HG03139 (cell line): ENCODE data around the gene UPF1.

Experiments used
- ATAC-seq: cut with Tn5 transposase; IDR thresholded peaks from one replicate; pipeline ENCODE4 v1.9.1; 2021; ENCODE audit not compliant: unreplicated experiment

The UPF1 gene

GRCh38 chr19:18869781-18870530 lies 38.2 kb downstream of the UPF1 start:
- no peak for ATAC-seq

DNA sequence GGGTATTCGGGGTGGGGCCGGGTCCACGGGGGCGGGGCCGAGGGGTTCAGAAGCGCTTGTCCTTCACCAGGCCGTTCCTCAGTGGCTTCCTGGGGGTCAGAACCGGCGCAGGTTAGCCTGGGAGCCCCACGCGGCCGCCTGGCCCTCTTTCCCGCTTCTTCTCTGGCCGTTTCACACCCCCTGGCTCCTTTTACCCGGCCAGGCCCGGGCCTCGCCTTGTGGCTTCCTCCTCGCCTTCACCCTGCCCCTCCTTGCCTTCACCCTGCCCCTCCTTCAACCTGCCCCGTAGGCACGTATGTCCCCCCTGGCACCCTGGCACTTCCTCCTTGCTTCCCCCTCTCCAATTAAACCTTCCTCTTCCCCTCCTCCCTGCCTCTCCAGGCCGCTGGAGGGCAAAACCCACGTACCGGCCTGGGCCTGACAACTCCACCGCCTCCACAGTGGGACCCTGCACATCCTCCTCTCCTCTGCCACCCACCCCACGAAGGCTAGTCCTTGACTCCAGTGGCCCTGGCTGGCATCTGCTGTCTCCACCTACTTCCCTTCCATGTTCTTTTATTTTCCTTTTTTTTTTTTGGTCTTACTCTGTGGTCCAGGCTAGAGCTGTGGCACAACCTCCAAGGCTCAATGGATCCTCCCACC lies 38.9 kb downstream of the UPF1 start:
- no peak for ATAC-seq

GRCh38 chr19:18871543-18871942 lies 39.8 kb downstream of the UPF1 start:
- no peak for ATAC-seq

DNA sequence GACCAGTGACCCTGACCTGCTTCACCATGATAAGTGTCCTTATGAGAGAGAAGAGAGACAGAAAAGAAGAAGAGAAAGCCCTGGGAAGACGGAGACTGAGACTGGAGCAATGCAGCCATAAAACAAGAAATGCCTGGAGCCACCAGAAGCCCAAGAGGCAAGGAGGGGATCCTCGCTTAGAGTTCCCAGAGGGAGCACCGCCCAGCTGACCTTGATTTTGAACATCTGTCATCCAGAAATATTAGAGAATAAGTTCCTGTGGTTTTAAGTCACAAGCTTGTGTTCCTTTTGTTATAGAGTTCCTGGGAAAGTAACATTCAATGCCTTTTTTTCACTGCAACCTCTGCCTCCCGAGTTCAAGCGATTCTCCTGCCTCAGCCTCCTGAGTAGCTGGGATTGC lies 44.0 kb downstream of the UPF1 start:
- no peak for ATAC-seq

- ATAC-seq: no peak
Measured at GRCh38 chr19:18876865-18877264, 45.1 kb downstream of the UPF1 start.

GRCh38 chr19:18878058-18878797 lies 46.5 kb downstream of the UPF1 start:
- ATAC-seq: no peak

GRCh38 chr19:18878858-18879578 lies 47.3 kb downstream of the UPF1 start:
- ATAC-seq: no peak

DNA sequence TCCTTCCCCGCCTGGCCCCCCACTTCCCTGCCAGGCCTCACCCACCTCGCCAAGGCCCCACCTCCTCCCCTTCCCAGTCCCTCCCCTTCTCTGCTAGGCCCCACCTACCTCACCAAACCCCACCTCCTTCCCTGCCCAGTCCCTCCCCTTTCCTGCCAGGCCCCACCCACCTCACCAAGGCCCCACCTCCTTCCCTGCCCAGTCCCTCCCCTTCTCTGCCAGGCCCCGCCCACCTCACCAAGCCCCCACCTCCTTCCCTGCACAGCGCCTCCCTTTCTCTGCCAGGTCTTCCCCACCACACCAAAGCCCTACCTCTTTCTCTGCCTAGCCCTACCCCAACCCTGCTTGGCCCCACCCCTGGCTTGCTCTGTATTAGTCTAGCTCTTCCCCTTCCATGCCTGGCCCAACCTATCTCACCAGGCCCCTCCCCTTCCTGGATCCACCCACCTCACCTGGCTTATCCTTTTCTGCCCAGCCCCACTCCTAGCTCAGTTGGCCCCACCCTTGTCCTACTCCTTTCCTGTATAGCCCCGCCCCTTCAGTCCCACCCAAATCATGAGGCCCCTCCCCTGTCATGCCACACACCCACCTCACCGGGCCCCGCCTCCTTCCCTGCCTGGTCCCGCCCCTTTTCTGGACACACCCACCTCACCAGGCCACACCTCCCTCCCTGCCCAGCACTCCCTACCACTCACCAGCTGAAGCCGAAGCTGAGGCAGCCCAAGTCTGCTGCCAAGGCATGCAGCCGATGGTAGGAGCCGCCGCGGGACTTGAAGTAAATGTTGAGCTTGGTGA lies 48.0 kb downstream of the UPF1 start:
- no peak for ATAC-seq

DNA sequence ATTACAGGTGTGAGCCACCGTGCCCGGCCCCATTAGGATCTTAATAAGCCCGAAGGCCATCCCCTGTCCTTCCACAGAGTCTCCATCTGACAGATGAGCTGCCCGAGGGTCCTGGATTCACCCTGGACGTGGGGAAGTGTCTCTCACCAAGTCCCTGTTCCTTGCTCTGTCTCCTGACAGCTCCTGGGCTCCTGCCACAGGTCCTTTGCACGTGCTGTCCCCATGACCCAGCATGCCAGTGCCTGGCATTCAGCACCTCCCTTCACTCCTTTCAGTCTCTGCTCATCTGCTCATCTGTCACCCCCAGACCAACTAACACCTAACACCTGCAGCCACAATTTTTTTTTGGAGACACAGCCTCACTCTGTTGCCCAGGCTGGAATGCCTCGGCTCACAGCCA lies 49.7 kb downstream of the UPF1 start:
- ATAC-seq: no peak

DNA sequence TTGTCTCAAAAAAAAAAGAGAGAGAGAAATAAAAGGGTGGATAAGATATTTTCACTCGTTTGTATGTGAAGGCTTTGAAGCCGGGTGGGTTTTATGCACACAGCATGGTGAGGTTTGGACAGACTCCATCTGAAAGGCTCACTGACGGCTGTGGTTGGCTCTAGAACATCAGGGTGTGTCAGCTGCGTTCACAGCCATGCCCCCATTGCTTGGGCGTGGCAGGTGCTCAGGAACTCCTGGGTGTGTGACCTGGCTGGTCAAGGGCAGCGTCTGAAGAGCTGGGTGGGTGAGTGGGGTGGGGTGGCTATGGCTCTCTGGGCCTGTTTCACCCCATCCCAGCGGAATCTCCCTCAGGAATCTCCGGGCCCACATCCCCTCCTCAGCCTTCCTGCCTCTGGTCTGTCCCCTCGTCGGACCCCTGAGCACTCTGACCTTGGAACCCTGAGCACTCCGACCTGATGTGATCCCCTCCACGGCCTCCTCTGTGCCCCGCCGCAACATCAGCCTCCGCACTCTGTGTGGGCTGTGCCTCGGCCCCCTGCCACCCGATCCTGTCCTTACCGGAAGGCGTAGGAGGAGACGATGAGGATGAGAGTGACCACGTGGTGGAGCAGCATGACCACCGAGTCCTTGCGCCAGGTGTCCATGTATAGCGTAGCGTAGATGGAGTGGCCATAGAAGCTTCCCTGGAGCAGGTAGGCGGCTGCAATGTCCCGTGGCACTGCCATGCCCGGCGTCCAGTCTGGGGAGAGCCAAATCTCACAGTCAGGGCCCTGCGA lies 52.0 kb downstream of the UPF1 start:
- ATAC-seq: no peak

DNA sequence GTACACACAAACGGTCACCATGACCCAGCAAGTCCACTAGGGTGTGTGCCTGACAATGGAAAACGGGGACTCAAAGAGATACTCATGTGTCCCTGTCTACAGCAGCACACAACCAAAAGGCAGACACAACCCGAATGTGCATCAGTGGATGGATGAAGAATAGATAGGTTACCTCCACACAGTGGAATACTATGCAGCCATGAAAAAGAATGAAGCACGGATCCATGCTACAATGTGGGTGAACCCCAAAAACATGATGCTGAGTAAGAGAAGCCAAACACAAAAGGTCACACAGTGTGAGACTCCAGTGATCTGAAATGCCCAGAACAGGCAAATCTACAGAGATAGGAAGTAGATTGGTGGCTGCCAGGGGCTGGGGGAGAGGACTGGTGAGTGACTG lies 55.2 kb downstream of the UPF1 start:
- no peak for ATAC-seq

DNA sequence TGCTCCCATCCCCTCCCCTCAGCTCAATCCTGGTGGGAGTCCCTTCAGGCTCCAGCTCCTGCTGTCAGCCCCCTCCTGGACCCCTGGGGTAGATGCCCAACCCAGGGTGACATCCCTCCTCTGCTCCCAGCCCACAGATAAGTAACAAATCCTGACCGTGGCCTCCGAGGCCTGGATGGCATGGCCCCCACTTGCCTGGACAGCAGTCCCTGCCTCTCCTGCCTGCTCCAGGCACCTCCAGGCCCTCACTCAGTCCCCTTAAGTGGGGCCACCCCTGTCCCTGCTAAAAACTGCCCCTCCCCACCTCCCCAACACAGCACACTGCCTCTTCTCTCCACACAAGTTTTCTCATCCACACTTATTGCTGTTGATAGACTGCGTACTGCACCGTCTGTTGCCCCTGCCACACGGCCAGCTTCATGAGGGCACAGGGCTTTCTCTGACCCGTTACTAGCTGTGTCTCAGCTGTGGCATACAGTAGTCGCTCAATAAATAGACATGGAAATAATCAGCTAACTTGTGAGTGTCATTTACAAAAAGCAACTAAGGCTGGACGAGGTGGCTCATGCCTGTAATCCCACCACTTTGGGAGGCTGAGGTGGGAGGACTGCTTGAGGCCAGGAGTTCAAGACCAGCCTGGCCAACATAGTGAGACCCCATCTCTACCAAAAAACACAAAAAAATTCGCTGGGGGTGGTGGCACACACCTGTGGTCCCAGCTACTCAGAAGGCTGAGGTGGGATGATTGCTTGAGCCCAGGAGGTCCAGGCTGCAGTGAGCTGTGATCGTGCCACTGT lies 58.4 kb downstream of the UPF1 start:
- no peak for ATAC-seq

DNA sequence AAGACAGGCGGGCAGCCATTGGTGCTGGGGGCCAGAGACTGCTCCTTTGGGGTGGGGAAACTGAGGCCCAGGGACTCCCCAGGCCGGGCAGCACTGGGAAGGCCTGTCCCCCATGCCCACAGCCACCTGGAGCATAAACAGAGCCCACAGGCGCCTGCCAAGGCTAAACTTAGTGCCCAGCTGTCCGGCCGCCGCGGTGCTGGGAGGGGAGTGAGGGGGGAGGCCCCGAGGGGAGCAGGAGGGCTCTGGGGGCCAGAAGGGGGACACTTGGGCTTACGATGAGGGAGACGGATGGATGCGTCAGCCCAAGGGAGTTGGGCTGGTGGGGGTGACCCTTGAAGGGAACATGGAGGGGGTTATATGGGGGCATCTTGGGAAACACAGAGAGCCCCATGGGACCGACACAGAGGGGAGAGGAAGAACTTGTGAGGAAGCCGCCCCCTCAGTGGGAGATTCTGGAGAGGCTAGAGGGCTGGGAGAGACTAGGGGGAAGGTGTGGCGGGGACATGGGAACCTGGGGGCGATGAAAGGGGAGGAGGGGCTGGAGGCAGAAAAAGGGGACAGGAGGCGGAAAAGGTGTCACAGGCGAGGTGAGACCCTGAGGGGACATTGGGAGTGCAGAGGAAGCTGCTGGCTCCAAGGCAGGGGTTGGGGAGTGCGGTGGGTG lies 62.0 kb downstream of the UPF1 start:
- no peak for ATAC-seq

- ATAC-seq: no peak
Measured at GRCh38 chr19:18894254-18895037, 62.7 kb downstream of the UPF1 start.

DNA sequence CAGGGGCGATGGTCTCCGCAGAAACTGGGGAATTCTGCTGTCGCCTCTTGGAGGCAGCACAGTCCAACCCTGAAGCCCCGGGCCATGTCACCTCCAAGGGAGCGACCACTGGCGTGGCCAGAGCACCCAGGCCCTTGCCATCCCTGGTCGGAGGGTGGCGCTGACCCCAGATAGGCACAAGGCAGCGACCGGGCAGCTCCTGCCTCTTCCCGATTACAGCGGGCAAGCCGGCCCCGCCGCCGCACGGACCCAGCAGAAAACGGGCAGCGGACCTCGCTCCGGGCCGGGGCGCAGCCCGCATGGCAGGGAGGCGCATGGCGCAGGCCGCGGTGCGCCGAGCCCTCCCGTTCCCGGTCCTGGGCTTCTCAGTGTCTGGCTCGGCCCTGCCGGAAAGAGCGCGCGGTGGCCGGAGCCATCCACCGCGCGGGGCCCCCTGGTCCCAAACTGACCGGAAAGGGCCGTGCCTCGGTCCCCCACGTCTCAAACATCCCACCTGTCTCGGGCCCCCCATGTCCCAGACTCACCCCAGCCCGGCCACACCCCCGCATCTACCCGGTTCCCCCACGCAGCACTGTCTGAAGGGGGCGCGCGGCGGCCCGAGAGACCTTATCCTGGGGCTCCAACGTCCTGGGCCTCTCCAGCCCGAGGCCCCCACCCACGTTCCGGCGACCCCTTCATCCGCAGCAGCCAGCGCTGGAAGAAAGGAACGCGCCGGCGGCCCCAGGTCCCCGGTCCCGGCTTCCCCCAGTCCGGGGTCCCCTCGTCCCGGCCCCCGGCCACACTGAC lies 63.5 kb downstream of the UPF1 start:
- no peak for ATAC-seq

- no peak for ATAC-seq
Measured at GRCh38 chr19:18895824-18896341, 64.1 kb downstream of the UPF1 start, which contains the start of gene CERS1. Gene CERS1, minus strand, starts transcription at chr19:18896158. Its CDS starts 86 bp downstream, at chr19:18896072.

GRCh38 chr19:18896421-18896841 lies 64.7 kb downstream of the UPF1 start:
- no peak for ATAC-seq
